K562 (cell line): ENCODE measurements around the gene EML1. TPM values are rescaled to one million over a fixed set of nuclear protein-coding genes. Genes with fewer than 3 reads are reported as not detected.

ENCODE experiments used
- ATF7 ChIP-seq: fragments of 450-650 bp; IDR thresholded peaks from 2 replicates; pipeline ENCODE4 v1.7.1; 2014; ENCODE audit warnings: mild to moderate bottlenecking, moderate library complexity
- CREM ChIP-seq: IDR thresholded peaks from 2 replicates; pipeline ENCODE4 v1.6.1; 2014; ENCODE audit warnings: antibody characterized with exemption, low read depth
- polyA plus RNA-seq, 8 experiments: library from polyadenylated mRNA; depleted of rRNA in 4 of 8; stranded (reverse) in 5 of 8; unstranded in 3 of 8; fragments of >200 nt; fragmentation: Nextera tagmentation in 2 of 8; fragmentation: Illumina TruSeq in 1 of 8; extraction: Ambion mirVana in 2 of 8; extraction: Trizol in 1 of 8; gene quantifications; 2 replicates each; pipeline versions ENCODE4 v1.2.1 to v1.2.3, GENCODE V29; 2011 to 2014; ENCODE audit warnings: inconsistent platforms in 1 of 8, missing spikeins in 1 of 8
- total RNA-seq, 7 experiments: library from RNA; depleted of rRNA in 6 of 7; stranded (reverse); fragments of >200 nt in 6 of 7; fragmentation: Illumina TruSeq in 2 of 7; extraction: Trizol in 2 of 7; gene quantifications; 2 replicates each; pipeline versions ENCODE4 v1.2.1 to v1.2.3, GENCODE V29; 2011 to 2021; ENCODE audit warnings: low replicate concordance in 1 of 7
- TF ChIP-seq, protein P1 (sequence below): fragments of 450-650 bp; formaldehyde crosslinking; IDR thresholded peaks from 2 replicates; pipeline ENCODE4 v1.4.0; 2020; ENCODE audit warnings: mild to moderate bottlenecking, moderate library complexity
- TF ChIP-seq, protein P2 (sequence below), 2 experiments: fragments of 450-650 bp in 1 of 2; sonication (generic) in 1 of 2; formaldehyde crosslinking in 1 of 2; IDR thresholded peaks in 1 of 2; conservative IDR thresholded peaks in 1 of 2; 2 replicates each; pipeline versions ENCODE4 v1.6.1 to v1.8.1; 2016 to 2023; ENCODE audit warnings: mild to moderate bottlenecking in 2 of 2, moderate library complexity in 2 of 2, inconsistent platforms in 1 of 2, missing genetic modification reagents in 1 of 2

The EML1 gene
- total and polyA plus RNA-seq, 9 of the 15 experiments (the other 6 are each of a cell fraction or from before 2014, with no cell fraction given) = 0.01 to 0.35 (median 0.07) TPM; not detected in 2

DNA sequence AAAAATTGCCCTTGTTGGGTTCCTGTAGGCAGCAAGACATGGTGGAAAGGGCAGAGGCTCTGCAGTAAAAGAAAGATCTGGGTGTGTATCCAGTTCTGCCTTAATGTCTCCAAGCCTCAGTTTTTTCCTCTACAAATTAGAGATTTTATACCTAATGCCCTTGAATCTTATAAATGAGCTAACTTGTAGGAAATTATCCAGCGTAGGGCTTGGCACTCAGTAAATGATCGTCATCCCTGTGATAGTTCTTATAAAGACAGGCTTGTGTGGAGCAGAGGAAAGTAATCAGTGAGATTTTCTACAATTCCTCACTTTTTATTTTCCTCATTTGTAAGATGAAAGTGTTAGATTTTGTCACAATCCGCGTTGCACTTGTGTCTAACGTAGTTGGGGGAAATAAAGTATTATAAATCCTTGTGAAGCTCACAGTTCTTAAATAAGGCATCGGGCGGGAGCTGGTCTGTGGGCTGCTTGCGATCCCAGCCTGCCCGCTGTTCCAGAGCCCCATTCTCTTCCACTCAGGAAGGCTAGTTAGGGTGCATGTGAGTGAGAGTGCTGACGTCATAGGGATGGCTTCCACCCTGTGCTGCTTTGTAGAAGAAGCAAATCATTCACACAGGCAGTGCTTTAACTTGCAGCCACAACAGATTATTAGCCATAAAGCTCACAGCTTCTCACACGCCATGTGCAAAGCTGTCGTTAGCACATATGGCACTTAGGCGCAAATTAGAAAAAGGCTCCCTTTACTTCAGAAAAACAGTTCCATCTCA, 87.6 kb downstream of the EML1 start (continued):
- TF ChIP-seq, protein P1, sequence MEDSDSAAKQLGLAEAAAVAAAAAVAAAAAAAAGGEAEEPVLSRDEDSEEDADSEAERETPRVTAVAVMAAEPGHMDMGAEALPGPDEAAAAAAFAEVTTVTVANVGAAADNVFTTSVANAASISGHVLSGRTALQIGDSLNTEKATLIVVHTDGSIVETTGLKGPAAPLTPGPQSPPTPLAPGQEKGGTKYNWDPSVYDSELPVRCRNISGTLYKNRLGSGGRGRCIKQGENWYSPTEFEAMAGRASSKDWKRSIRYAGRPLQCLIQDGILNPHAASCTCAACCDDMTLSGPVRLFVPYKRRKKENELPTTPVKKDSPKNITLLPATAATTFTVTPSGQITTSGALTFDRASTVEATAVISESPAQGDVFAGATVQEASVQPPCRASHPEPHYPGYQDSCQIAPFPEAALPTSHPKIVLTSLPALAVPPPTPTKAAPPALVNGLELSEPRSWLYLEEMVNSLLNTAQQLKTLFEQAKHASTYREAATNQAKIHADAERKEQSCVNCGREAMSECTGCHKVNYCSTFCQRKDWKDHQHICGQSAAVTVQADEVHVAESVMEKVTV (CRISPR knock-in tag) = no peak
- TF ChIP-seq, protein P2, sequence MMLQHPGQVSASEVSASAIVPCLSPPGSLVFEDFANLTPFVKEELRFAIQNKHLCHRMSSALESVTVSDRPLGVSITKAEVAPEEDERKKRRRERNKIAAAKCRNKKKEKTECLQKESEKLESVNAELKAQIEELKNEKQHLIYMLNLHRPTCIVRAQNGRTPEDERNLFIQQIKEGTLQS (IDR thresholded peaks at IDR 0.05) = peak; percentile 46
- TF ChIP-seq, protein P2 (CRISPR knock-in tag; conservative IDR thresholded peaks at IDR 0.05) = no peak
- TF ChIP-seq ATF7 (peak; percentile 25; the same call in 1 of the 2 replicates), CREM (0 out of 2 replicates have a peak, but pooled peaks have one; percentile 28)
